ENCODE results near the gene CCDC88B.

CCDC88B gene

GRCh38 chr11:64385945-64386704, 46.1 kb downstream of the CCDC88B start:
- no peak for DNase-seq

GRCh38 chr11:64387916-64388315, 47.9 kb downstream of the CCDC88B start:
- DNase-seq: no peak

GRCh38 chr11:64388894-64389293, 48.9 kb downstream of the CCDC88B start:
- DNase-seq: no peak

DNA sequence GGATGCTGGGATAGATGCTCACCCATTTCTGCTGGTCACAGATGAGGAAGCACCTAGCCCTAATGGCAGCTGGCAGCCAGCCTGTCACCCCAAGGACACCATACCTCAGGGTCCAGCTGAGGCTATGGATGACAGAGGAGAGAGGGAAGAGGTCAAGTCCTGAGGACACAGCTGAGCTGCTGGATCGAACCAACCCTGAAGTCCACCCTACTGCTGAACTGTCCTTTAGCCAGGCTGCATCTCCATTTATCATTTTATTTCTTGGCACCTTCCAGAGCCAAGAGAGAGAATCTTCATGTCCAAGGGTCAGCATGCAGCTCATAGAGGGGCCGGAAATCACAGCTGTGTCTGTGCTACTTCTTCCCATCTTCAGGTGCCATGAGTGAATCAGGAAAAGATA, 49.8 kb downstream of the CCDC88B start:
- DNase-seq: no peak

GRCh38 chr11:64390558-64390957, 50.6 kb downstream of the CCDC88B start:
- no peak for DNase-seq

DNA sequence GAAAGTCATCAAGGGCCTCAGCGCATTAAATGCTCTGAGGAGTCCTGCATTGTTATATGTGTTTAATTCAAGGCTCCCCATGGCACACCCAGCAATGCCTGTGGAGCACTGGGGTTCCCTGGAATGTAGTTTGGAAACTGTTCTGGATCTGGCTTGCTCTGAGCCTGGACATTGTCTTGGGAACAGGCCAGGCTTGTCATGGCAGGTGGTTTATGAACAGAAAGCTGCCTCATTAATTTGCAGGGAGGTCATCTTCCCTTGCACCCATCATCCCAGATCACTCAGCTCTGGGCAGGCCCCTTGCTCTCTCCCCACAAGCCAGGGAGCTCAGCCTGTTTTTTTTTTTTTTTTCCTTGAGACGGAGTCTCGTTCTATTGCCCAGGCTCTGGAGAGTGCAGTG, 51.8 kb downstream of the CCDC88B start:
- no peak for DNase-seq

GRCh38 chr11:64395545-64396078, 55.6 kb downstream of the CCDC88B start:
- no peak for DNase-seq

DNA sequence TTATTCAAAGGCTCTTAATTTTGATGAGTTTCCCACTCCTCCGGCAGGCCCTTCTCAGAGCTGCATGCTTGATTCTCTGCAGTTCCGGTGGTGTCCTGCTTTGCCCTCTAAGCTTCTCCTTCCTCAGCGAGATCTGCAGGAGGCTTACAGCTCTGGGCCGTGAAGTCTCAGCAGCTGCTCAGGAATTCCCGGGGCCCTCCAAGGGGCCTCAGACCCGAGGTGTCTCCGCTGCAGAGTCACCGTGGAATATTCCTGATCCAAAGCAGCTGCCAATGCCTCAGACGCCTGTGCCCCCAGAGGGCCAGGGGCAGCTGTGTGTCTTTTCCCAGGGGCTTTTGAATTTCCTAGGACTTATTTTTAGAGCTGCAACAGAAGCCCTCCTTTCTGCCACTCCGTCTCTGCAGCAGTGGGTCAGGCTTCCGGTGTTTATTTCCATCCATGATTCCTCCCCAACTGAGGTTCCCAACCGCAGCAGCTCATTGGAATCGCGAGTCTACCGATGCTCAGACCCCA, 56.1 kb downstream of the CCDC88B start:
- no peak for DNase-seq

DNA sequence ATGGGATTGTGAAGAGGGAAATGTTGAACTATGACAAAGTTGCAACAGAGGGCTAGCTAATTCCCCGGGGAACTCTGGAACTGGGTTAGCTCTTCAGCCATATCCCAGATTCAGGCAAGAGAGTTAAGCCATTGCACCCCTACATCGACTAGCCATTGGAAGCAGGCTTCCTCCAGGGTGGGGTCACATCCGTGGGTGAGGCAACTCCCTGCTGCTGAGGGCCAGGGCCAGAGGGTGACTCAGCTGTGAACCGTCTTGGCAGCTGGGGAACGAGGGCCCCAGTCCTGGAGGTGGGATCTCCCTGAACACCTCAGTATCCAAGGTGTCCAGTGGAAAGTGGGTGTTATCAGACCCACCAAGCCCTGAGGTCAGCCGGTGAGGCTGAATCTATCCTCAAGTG, 60.1 kb downstream of the CCDC88B start:
- DNase-seq: no peak

DNA sequence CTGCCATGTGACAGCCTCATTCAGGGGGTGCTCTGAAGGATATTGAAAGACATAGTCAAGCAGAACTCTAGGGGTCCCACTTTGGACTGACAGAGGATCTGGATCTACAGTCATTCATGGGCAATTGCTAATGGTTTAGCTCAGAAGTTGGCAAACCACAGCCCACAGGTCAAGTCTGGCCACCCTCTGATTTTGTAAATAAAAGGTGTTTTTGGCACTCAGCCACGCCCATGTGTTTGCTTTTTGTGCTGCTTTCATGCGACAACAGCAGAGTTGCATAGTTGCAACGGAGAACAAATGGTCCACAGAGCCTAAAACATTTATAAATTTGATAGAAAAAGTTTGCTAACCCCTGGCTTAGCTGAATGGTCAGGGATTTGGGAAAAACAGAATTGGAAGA, 60.7 kb downstream of the CCDC88B start:
- DNase-seq: no peak

DNA sequence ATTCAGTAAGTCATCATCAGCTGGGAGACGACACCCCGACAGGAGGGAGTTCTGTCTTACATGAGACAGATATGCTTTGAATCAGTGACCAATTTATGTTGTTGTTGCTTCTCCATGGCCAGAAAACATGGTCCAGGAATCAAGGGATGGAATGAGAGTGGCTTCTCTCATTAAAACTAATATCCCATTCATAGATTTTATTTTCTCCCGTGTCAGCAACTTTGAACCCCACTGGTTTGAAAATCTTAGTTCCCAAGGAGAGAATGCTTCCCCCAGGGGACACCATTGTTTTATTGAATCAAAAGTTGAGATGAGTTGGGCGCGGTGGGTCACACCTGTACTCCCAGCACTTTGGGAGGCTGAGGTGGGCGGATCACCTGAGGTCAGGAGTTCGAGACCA, 61.8 kb downstream of the CCDC88B start:
- no peak for DNase-seq

GRCh38 chr11:64403106-64403505, 63.1 kb downstream of the CCDC88B start:
- DNase-seq: no peak

DNA sequence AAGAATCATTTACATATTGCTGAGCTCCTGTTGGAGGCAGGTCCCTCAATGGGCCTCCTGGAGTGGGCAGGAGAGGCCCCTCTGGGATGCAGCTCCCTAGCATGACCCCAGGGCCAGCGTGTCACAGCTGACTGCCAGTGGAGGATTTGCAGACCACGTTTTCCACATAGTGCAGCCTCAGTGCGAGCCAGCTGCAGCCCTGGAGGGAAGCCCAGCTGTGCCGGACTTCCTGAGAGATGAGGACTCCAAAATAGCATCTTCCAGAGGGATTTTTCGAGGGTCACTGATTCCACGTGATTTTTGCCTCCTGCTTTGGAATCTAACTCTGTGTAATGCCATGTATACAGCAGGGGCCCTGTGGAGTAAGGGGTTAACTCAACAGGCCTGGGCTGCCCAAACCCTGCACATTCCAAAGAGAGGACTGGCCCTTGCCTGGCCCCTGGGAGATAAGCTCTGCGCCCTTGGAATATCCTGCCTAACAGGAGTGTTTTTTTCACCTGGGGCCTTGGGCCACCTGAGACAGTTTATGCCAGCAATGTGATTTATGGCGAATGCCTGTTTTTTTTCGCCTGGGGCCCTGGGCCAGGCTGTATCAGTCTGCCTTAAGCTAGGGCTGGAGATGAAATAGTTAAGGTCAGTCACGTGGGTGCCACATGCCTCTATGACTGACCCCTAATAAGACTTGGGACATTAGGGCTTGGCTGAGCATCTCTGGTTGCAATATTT, 66.4 kb downstream of the CCDC88B start:
- DNase-seq: no peak
